Skeletal muscle tissue (tissue), 4 donors: ENCODE data around the gene PTPRO. TPM values are rescaled to one million over a fixed set of nuclear protein-coding genes. Genes with fewer than 3 reads are reported as not detected.
"Not testable (repeated sequence)": the region's sequence is repeated elsewhere in the genome, so short reads cannot be mapped to it uniquely, and the experiment has no call there.

Experiments used
- H3K27ac ChIP-seq: one replicate; pipeline ENCODE4 v1.7.0; 2013; ENCODE audit warnings: mild to moderate bottlenecking, low read depth, low read length, inconsistent platforms
- H3K27me3 ChIP-seq, 3 donors: one replicate each; pipeline ENCODE4 v1.7.0; 2013; ENCODE audit warnings: low read length in 3 of 3; ENCODE audit not compliant: control insufficient read depth in 3 of 3, insufficient read depth in 3 of 3
- H3K36me3 ChIP-seq, 3 donors: one replicate each; pipeline ENCODE4 v1.7.0; 2013; ENCODE audit warnings: low read length in 3 of 3; ENCODE audit not compliant: control insufficient read depth in 3 of 3, insufficient read depth in 3 of 3
- H3K4me1 ChIP-seq, 3 donors: one replicate each; pipeline ENCODE4 v1.7.0; 2013; ENCODE audit warnings: low read length in 3 of 3, mild to moderate bottlenecking in 3 of 3; ENCODE audit not compliant: control insufficient read depth in 3 of 3, insufficient read depth in 3 of 3
- H3K4me3 ChIP-seq, 3 donors: one replicate each; pipeline ENCODE4 v1.7.0; 2013; ENCODE audit warnings: low read length in 3 of 3
- H3K9ac ChIP-seq, 3 donors: one replicate each; pipeline ENCODE4 v1.7.0; 2013; ENCODE audit warnings: low read length in 3 of 3, mild to moderate bottlenecking in 3 of 3, moderate library complexity in 2 of 3, low read depth in 1 of 3
- H3K9me3 ChIP-seq, 3 donors: one replicate each; pipeline ENCODE4 v1.7.0; 2013; ENCODE audit warnings: low read length in 3 of 3; ENCODE audit not compliant: control insufficient read depth in 3 of 3
- total RNA-seq: library from RNA; depleted of rRNA; stranded (reverse); fragments of >200 nt; gene quantifications from one replicate; pipeline ENCODE4 v1.2.3, GENCODE V29; 2014
- donor health status: Osteomylitis.

PTPRO gene
- total RNA-seq, 1 donor from 2014 or later: 2.1 TPM

- Histone ChIP-seq H3K36me3 (no peaks in the 10 kb centered on the region), H3K27ac (no peak overlapping the region), H3K27me3 (no peaks in the 10 kb centered on the region), H3K4me3 (no peak overlapping the region), H3K4me1 (peaks cover 4 to 8% (median 5%) of the 10 kb centered on the region in 3 donors), H3K9me3 (no peaks in the 10 kb centered on the region), H3K9ac (no peak overlapping the region)
These were observed 279.9 kb downstream of the PTPRO start for GRCh38 chr12:15602051-15602672.

- no peak overlapping the region for H3K4me3 ChIP-seq
- no peaks in the 10 kb centered on the region for H3K27me3 ChIP-seq
- no peak overlapping the region for H3K27ac ChIP-seq
- no peak overlapping the region for H3K9ac ChIP-seq
- H3K4me1 ChIP-seq: peaks cover 4 to 6% (median 5%) of the 10 kb centered on the region in 3 donors
- H3K36me3 ChIP-seq: no peaks in the 10 kb centered on the region
- no peaks in the 10 kb centered on the region for H3K9me3 ChIP-seq
These were observed 281.3 kb downstream of the PTPRO start for GRCh38 chr12:15603474-15604085.

DNA sequence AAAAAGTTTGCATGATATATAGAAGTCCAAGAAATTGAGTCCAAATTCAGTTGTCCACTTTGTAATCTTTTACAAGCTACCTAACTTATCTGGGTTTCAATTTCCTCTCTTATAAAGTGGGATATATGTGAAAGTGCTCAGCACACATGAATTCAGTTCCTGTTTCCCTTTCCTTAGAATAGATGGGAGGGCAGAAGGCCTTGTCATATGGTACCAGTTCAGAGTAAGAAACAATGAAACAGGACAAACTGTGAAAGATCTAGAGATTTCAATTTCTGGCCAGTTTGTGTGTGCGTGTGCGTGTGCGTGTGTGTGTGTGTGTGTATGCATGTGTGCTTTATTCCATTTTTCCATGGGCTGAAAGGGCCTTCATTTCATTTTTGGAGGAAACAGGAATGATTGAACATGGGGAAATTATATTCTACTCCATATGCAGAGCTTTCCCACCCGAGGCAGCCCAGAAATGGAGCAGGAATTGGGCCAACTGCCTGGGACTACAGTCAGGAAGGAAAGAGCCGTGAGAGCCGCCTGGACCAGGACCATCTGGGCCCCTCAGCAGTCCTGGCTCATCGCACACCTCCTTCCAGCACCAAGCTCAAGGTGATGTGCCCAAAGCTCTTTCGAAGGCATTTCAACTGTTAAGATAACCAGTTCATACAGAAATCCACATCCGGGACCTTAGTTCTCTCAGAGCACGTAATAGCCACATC is 283.7 kb downstream of the PTPRO start:
- H3K4me1 ChIP-seq: peaks cover 0 to 3% (median 0%) of the 10 kb centered on the region in 3 donors
- no peaks in the 10 kb centered on the region for H3K36me3 ChIP-seq
- H3K9ac ChIP-seq: no peak overlapping the region
- H3K4me3 ChIP-seq: no peak overlapping the region
- H3K27me3 ChIP-seq: no peaks in the 10 kb centered on the region
- no peaks in the 10 kb centered on the region for H3K9me3 ChIP-seq
- no peak overlapping the region for H3K27ac ChIP-seq

GRCh38 chr12:15608406-15608805 is 286.1 kb downstream of the PTPRO start:
- Histone ChIP-seq H3K36me3 (no peaks in the 10 kb centered on the region), H3K9me3 (peaks cover 0 to 3% (median 0%) of the 10 kb centered on the region in 3 donors), H3K27ac (no peak overlapping the region), H3K4me1 (peaks cover 0 to 3% (median 0%) of the 10 kb centered on the region in 3 donors), H3K4me3 (no peak overlapping the region), H3K27me3 (no peaks in the 10 kb centered on the region), H3K9ac (no peak overlapping the region)

- Histone ChIP-seq H3K9me3 (peaks cover 0 to 3% (median 0%) of the 10 kb centered on the region in 3 donors), H3K27ac (no peak overlapping the region), H3K4me3 (no peak overlapping the region), H3K9ac (no peak overlapping the region), H3K27me3 (no peaks in the 10 kb centered on the region), H3K36me3 (no peaks in the 10 kb centered on the region), H3K4me1 (peaks cover 0 to 3% (median 0%) of the 10 kb centered on the region in 3 donors)
These were observed 286.6 kb downstream of the PTPRO start for GRCh38 chr12:15608941-15609340.

GRCh38 chr12:15613981-15614380 is 291.7 kb downstream of the PTPRO start:
- H3K36me3 ChIP-seq: peaks cover 0 to 2% (median 0%) of the 10 kb centered on the region in 3 donors
- peaks cover 0 to 3% (median 2%) of the 10 kb centered on the region in 3 donors for H3K9me3 ChIP-seq
- no peaks in the 10 kb centered on the region for H3K4me1 ChIP-seq
- H3K27ac ChIP-seq: no peak overlapping the region
- H3K4me3 ChIP-seq: no peak overlapping the region
- no peak overlapping the region for H3K9ac ChIP-seq
- no peaks in the 10 kb centered on the region for H3K27me3 ChIP-seq

DNA sequence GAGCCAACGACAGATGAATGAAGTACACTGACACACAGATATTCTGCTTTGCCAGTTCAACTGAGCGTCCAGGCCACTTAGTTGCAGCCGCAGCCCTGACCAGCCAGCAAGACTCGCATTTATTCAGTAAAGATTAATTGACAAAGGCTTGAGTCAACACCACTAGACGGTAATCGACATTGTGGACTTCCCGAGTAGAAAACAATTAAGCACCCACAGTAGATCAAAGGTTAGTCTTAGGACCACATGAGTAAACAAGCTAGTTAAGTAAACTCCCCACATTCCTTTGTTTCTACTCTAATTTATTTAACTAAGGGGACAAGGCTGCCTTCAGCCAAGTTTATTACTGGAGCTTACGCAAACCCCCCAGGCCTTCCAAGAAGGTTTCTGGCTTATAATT is 294.2 kb downstream of the PTPRO start:
- not testable (repeated sequence) for H3K4me3 ChIP-seq, H3K27me3 ChIP-seq, H3K9ac ChIP-seq, H3K27ac ChIP-seq, H3K36me3 ChIP-seq, H3K4me1 ChIP-seq, H3K9me3 ChIP-seq

DNA sequence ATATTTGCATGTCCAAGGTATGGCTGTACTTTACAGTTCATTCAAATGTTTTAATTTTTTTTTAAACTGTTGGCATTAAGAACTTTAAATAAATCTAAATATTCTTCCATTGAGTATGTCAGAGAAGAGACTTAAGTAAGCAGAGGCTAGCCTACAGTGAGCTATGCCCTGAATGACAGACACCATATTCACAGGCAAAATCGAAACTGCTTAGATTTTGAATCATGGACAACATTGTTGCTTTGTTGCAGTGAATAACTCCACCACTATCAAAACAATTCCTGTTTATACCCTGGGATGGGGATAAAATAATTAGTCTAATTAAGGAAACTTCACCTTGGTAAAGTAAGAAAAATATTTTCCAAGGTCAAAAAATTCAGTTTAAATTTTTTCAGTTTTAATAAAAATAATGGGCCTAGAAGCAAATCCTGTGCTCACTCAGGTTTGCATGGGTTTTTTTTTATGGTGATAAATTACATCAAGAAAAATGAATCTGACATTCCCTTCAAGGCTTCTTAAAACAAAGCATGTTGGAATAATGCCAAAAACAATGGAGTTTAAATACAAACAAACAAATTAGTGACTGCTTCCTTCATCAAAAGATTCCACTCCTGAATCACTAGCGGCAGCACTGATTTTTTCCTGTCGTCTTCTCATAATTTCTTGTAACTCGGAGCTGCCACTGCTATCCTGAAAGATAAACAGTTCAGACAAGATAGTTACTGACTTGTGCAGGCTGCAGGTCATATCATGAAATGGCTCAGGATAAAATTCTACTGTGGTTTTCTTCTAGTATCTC is 298.6 kb downstream of the PTPRO start:
- Histone ChIP-seq H3K27me3 (no peaks in the 10 kb centered on the region), H3K27ac (no peak overlapping the region), H3K9ac (no peak overlapping the region), H3K4me1 (no peaks in the 10 kb centered on the region), H3K9me3 (peaks cover 0 to 2% (median 0%) of the 10 kb centered on the region in 3 donors), H3K4me3 (no peak overlapping the region), H3K36me3 (peaks cover 0 to 13% (median 11%) of the 10 kb centered on the region in 3 donors)

DNA sequence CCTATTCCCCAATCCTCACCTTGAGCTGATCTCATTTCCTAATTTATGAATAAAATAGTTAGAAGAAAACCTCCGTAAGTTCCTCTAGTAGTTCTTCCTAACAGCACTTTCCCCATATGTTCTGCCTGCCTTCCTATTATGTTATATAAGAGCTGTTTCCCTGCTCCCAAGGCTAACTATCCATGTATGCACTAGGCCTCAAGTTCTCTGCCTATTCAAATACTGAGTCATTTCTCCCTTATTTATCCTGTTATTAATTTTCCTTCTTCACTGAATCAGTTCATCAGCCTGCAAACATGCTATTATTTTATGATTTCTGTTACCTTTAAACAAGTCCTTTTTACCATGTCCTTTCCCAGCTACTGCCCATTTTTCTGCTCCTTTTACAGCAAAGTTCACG is 302.8 kb downstream of the PTPRO start:
- H3K4me3 ChIP-seq: no peak overlapping the region
- H3K9me3 ChIP-seq: no peaks in the 10 kb centered on the region
- H3K4me1 ChIP-seq: peaks cover 6 to 10% (median 10%) of the 10 kb centered on the region in 3 donors
- H3K27ac ChIP-seq: no peak overlapping the region
- no peaks in the 10 kb centered on the region for H3K27me3 ChIP-seq
- no peak overlapping the region for H3K9ac ChIP-seq
- H3K36me3 ChIP-seq: peaks cover 0 to 13% (median 7%) of the 10 kb centered on the region in 3 donors
